ENCODE measurements around the gene IGSF9B.

Gene IGSF9B

DNA sequence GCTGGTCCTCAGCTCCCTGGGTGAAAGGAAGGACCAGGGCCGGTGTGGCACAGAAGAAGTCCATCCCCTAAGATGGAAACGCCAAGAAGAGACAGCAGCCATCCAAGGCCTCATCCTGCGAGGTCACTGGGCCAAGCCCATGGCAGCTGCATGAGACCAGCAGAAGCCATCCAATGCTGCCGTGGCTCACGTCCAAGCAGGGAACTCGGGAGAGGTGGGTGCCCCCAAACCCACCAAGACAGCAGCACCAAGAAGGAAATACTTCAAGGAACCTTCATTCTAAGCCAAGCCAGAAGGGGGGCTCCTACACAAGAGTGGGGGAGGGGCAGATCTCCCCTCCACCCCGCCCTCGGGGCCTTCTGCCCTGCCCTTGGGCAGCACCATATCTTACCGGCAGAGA, 49.6 kb downstream of the IGSF9B start:
- no peaks in the 10 kb centered on the region for H3K9me3 ChIP-seq (ENCODE audit: insufficient read depth, low read length)
- no peaks in the 10 kb centered on the region for H3K36me3 ChIP-seq (replicated peaks; ENCODE audit: low read depth, low read length)
- no peak overlapping the region for H3K4me3 ChIP-seq (ENCODE audit: low read length)
- TF ChIP-seq EZH2phosphoT487 (IDR thresholded peaks at IDR 0.05; ENCODE audit: low read depth), result no peak
- TF ChIP-seq, protein P1, sequence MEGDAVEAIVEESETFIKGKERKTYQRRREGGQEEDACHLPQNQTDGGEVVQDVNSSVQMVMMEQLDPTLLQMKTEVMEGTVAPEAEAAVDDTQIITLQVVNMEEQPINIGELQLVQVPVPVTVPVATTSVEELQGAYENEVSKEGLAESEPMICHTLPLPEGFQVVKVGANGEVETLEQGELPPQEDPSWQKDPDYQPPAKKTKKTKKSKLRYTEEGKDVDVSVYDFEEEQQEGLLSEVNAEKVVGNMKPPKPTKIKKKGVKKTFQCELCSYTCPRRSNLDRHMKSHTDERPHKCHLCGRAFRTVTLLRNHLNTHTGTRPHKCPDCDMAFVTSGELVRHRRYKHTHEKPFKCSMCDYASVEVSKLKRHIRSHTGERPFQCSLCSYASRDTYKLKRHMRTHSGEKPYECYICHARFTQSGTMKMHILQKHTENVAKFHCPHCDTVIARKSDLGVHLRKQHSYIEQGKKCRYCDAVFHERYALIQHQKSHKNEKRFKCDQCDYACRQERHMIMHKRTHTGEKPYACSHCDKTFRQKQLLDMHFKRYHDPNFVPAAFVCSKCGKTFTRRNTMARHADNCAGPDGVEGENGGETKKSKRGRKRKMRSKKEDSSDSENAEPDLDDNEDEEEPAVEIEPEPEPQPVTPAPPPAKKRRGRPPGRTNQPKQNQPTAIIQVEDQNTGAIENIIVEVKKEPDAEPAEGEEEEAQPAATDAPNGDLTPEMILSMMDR (IDR thresholded peaks at IDR 0.05; ENCODE audit: low read depth, low read length), result no peak
- H3K4me1 ChIP-seq (ENCODE audit: low read length), result peaks cover 9% of the 10 kb centered on the region
- H3K27me3 ChIP-seq (ENCODE audit: low read depth, low read length), result peaks cover 3% of the 10 kb centered on the region
- H3K4me2 ChIP-seq (ENCODE audit: low read length), result no peak overlapping the region
- no peak overlapping the region for H3K9ac ChIP-seq (ENCODE audit: low read length)
- no peaks in the 10 kb centered on the region for H3K79me2 ChIP-seq (ENCODE audit: low read length)
- no peak overlapping the region for H2AFZ ChIP-seq (ENCODE audit: low read depth, low read length)
- no peaks in the 10 kb centered on the region for H4K20me1 ChIP-seq (ENCODE audit: insufficient read depth, low read length)
- no peak overlapping the region for H3K27ac ChIP-seq (ENCODE audit: low read length)

DNA sequence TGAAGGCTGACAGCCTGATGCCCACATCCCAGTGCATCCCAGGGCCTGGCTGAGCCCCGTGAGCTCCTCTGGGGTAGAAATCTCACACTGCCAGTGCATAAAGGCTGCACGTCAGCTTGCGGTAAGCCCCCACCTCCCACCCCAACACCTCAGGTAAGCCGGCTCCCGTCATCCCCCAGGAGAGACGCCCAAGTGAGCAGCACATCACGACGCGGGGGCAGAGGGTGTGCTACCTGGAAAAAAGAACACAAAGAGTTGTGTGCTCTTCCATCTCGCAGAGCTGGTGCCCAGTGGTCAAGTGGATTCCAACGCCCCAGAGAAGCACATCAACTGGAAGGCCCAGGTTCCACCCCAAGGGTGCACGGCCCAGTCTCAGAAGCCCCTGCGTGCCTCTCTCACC, 50.0 kb downstream of the IGSF9B start:
- no peak overlapping the region for H3K4me2 ChIP-seq (ENCODE audit: low read length)
- no peak overlapping the region for H3K9ac ChIP-seq (ENCODE audit: low read length)
- TF ChIP-seq, protein P1 (IDR thresholded peaks at IDR 0.05; ENCODE audit: low read depth, low read length), result no peak
- no peak for TF ChIP-seq EZH2phosphoT487 (IDR thresholded peaks at IDR 0.05; ENCODE audit: low read depth)
- H3K79me2 ChIP-seq (ENCODE audit: low read length), result no peaks in the 10 kb centered on the region
- H3K27me3 ChIP-seq (ENCODE audit: low read depth, low read length), result no peaks in the 10 kb centered on the region; the same call in 1 of the 2 replicates
- no peak overlapping the region for H3K4me3 ChIP-seq (ENCODE audit: low read length)
- no peak overlapping the region for H2AFZ ChIP-seq (ENCODE audit: low read depth, low read length)
- no peak overlapping the region for H3K27ac ChIP-seq (ENCODE audit: low read length)
- no peaks in the 10 kb centered on the region for H3K36me3 ChIP-seq (replicated peaks; ENCODE audit: low read depth, low read length)
- peaks cover 9% of the 10 kb centered on the region for H3K4me1 ChIP-seq (ENCODE audit: low read length)
- no peaks in the 10 kb centered on the region for H4K20me1 ChIP-seq (ENCODE audit: insufficient read depth, low read length)
- H3K9me3 ChIP-seq (ENCODE audit: insufficient read depth, low read length), result no peaks in the 10 kb centered on the region

DNA sequence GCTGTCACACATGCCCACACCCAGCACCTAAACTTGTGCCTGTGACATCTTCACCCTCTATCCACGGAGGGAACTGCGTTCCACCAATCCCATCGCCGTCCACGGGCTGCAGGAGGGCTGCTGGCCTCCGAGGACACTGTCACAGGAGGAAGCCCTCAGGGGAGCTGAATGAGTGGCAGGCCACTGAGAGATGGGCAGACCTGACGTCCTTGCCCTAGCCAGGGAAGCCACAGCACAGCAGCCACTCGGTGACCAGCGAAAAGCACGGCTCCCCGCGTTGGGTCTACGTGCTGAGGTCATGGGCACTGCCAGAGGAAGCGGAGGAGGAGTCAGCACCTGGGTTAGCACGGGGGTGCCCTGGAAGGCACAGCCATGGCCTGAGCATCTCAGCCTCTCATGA, 50.5 kb downstream of the IGSF9B start:
- Histone ChIP-seq H3K4me3 (ENCODE audit: low read length) (no peak overlapping the region), H4K20me1 (ENCODE audit: insufficient read depth, low read length) (no peaks in the 10 kb centered on the region), H2AFZ (ENCODE audit: low read depth, low read length) (0 out of 2 replicates have a peak overlapping the region, but pooled peaks have one; percentile 8), H3K9me3 (ENCODE audit: insufficient read depth, low read length) (no peaks in the 10 kb centered on the region), H3K36me3 (replicated peaks; ENCODE audit: low read depth, low read length) (no peaks in the 10 kb centered on the region), H3K27ac (ENCODE audit: low read length) (no peak overlapping the region), H3K4me2 (ENCODE audit: low read length) (no peak overlapping the region), H3K27me3 (ENCODE audit: low read depth, low read length) (no peaks in the 10 kb centered on the region), H3K79me2 (ENCODE audit: low read length) (no peaks in the 10 kb centered on the region), H3K4me1 (ENCODE audit: low read length) (peaks cover 9% of the 10 kb centered on the region), H3K9ac (ENCODE audit: low read length) (no peak overlapping the region)
- TF ChIP-seq EZH2phosphoT487 (IDR thresholded peaks at IDR 0.05; ENCODE audit: low read depth), result no peak
- TF ChIP-seq, protein P1 (IDR thresholded peaks at IDR 0.05; ENCODE audit: low read depth, low read length), result no peak

DNA sequence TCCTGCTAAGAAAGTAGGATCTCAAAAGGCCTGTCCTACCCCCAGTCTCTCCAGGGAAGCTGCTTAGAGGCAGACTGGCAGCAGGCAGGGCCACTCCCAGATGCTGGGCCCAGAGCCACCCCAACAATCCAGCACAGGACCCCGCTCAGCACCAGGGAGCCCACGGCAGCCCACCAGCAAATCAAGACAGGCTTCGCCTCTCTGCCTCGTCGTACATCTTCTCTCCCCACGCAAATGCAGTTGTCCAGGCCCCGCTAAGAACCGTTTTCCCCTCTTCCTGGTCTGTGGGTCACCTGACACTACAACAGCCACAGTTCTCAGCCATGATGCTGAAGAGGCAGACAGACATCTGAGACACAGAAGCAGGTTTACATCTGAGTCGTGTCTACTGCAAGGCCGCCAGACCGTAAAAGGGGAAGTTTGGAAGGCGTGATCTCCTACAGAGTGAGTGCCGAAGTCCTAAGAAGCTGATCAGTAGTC, 51.1 kb downstream of the IGSF9B start:
- H3K9ac ChIP-seq (ENCODE audit: low read length), result no peak overlapping the region
- H4K20me1 ChIP-seq (ENCODE audit: insufficient read depth, low read length), result no peaks in the 10 kb centered on the region
- no peak overlapping the region for H3K4me3 ChIP-seq (ENCODE audit: low read length)
- no peaks in the 10 kb centered on the region for H3K27me3 ChIP-seq (ENCODE audit: low read depth, low read length)
- H3K9me3 ChIP-seq (ENCODE audit: insufficient read depth, low read length), result no peaks in the 10 kb centered on the region
- peak overlapping the region; percentile 12; the same call in 1 of the 2 replicates for H3K4me2 ChIP-seq (ENCODE audit: low read length)
- 0 out of 2 replicates have a peak overlapping the region, but pooled peaks have one; percentile 13 for H2AFZ ChIP-seq (ENCODE audit: low read depth, low read length)
- no peak overlapping the region for H3K27ac ChIP-seq (ENCODE audit: low read length)
- no peaks in the 10 kb centered on the region for H3K79me2 ChIP-seq (ENCODE audit: low read length)
- no peaks in the 10 kb centered on the region for H3K36me3 ChIP-seq (replicated peaks; ENCODE audit: low read depth, low read length)
- TF ChIP-seq, protein P1 (IDR thresholded peaks at IDR 0.05; ENCODE audit: low read depth, low read length), result no peak
- no peak for TF ChIP-seq EZH2phosphoT487 (IDR thresholded peaks at IDR 0.05; ENCODE audit: low read depth)
- H3K4me1 ChIP-seq (ENCODE audit: low read length), result peaks cover 9% of the 10 kb centered on the region

Measured in OCI-LY3 (cell line).